Right cardiac atrium (tissue), 5 donors: Measurements from ENCODE around the gene ASB10. TPM values are rescaled to one million over a fixed set of nuclear protein-coding genes. Genes with fewer than 3 reads are reported as not detected.

Experiments
- ATAC-seq, 2 donors: fragments of 200-7000 bp; cut with Tn5 transposase; one replicate each; pipeline versions ENCODE4 v1.8.0 to v1.9.1; 2020; ENCODE audit warnings: moderate library complexity in 2 of 2, mild to moderate bottlenecking in 1 of 2
- DNase-seq, 3 donors: peaks; one replicate each; pipeline ENCODE4 v3.0.0-alpha.2; 2020
- H3K27ac ChIP-seq: one replicate; pipeline ENCODE4 v1.5.1; 2013; ENCODE audit warnings: mild to moderate bottlenecking, low read length, control low read depth, moderate library complexity
- H3K27me3 ChIP-seq: one replicate; pipeline ENCODE4 v1.6.1; 2013; ENCODE audit not compliant: control insufficient read depth, insufficient read depth
- H3K4me1 ChIP-seq: one replicate; pipeline ENCODE4 v1.6.1; 2013; ENCODE audit warnings: low read length; ENCODE audit not compliant: control insufficient read depth, insufficient read depth
- H3K4me3 ChIP-seq: one replicate; pipeline ENCODE4 v1.5.1; 2013; ENCODE audit warnings: low read length, control low read depth
- H3K9me3 ChIP-seq: one replicate; pipeline ENCODE4 v1.6.1; 2013; ENCODE audit warnings: low read length; ENCODE audit not compliant: control insufficient read depth
- WGBS: extraction: QIAGEN DNeasy Blood & Tissue Kit; methylation state at CpG from one replicate; pipeline ENCODE4 v1.1.7; 2013; 5-methylcytosine and 5-hydroxymethylcytosine counted together
- intact Hi-C, 4 donors: fragments of 100-400 bp; cut with DNase I; formaldehyde crosslinking; loops; one replicate each; pipeline versions ENCODE4 v1.11.0 to v1.14.0; 2022 to 2023
- polyA plus RNA-seq: library from polyadenylated mRNA; stranded (reverse); fragments of 200-250 nt; gene quantifications from one replicate; pipeline ENCODE4 v1.2.3, GENCODE V29; 2013
- total RNA-seq, 4 donors: library from RNA; stranded (reverse); fragmentation: NEBNext Ultra II Directional; extraction: Animal tissue kit (Norgen Biotek cat#: 25700); gene quantifications; one replicate each; pipeline ENCODE4 v1.2.1, GENCODE V29; 2021
- donor health status: healthy with polysubstance abuse.
- donor health status: DM: no; HTN: yes; CAD: no.
- donor health status: DM: no; HTN: no; CAD: no.
- donor health status: DM: no; HTN: yes; CAD: no; lungs with severe emphysema.
- donor health status: DM: yes; HTN: yes; CAD: no.

Gene ASB10
- total and polyA plus RNA-seq, 5 donors, result 4.5 to 21.0 (median 14.3) TPM

- no peaks in the 10 kb centered on the region for H3K27me3 ChIP-seq
- DNase-seq (peak in 1 of 3 donors; percentile 7), ATAC-seq (no peak)
- H3K9me3 ChIP-seq, result no peaks in the 10 kb centered on the region
- peaks cover 6% of the 10 kb centered on the region for H3K4me1 ChIP-seq
- intact Hi-C loops, result no loop called here
- WGBS, result 72% methylated on average over 10 of the region's 10 CpGs
- no peak overlapping the region for H3K27ac ChIP-seq
- H3K4me3 ChIP-seq, result peak overlapping the region; percentile 80
These were observed 41.2 kb upstream of the ASB10 start for GRCh38 chr7:151228024-151228866.

GRCh38 chr7:151226875-151227782 lies 40.1 kb upstream of the ASB10 start, which contains the start of gene ABCF2:
Gene ABCF2 (minus strand): TSS chr7:151227205. CDS start chr7:151226458, 747 bp downstream.
- H3K4me3 ChIP-seq, result peak within 1 kb of the TSS; percentile 83
- under 1% methylated on average over 68 of the region's 68 CpGs for WGBS
- DNase-seq (peak; percentile 99 to 100 (median 100)), ATAC-seq (peak; percentile 99)
- peaks cover 6% of the 10 kb centered on the region for H3K4me1 ChIP-seq
- intact Hi-C loops, result no loop called here
- peak within 1 kb of the TSS; percentile 87 for H3K27ac ChIP-seq
- H3K27me3 ChIP-seq, result no peaks in the 10 kb centered on the region
- H3K9me3 ChIP-seq, result no peaks in the 10 kb centered on the region

- H3K27me3 ChIP-seq, result no peaks in the 10 kb centered on the region
- no peaks in the 10 kb centered on the region for H3K9me3 ChIP-seq
- ATAC-seq, result peak in 1 of 2 donors; percentile 1
- no peak for DNase-seq
- H3K27ac ChIP-seq, result peak overlapping the region; percentile 65
- H3K4me1 ChIP-seq, result peaks cover 6% of the 10 kb centered on the region
- 2% methylated on average over 15 of the region's 15 CpGs for WGBS
- intact Hi-C loops, result no loop called here
- H3K4me3 ChIP-seq, result peak overlapping the region; percentile 83
These were observed 39.5 kb upstream of the ASB10 start for GRCh38 chr7:151226560-151226874.

GRCh38 chr7:151225948-151226510 lies 39.0 kb upstream of the ASB10 start:
- ATAC-seq (no peak), DNase-seq (peak in 1 of 3 donors; percentile 40)
- H3K9me3 ChIP-seq, result no peaks in the 10 kb centered on the region
- H3K27me3 ChIP-seq, result no peaks in the 10 kb centered on the region
- 56% methylated on average over 8 of the region's 8 CpGs for WGBS
- H3K4me3 ChIP-seq, result peak overlapping the region; percentile 83
- H3K4me1 ChIP-seq, result peaks cover 6% of the 10 kb centered on the region
- intact Hi-C loops, result no loop called here
- H3K27ac ChIP-seq, result no peak overlapping the region

GRCh38 chr7:151223728-151224127 lies 36.7 kb upstream of the ASB10 start:
- no peaks in the 10 kb centered on the region for H3K27me3 ChIP-seq
- H3K27ac ChIP-seq, result no peak overlapping the region
- H3K4me3 ChIP-seq, result no peak overlapping the region
- DNase-seq, result peak in 1 of 3 donors; percentile 16
- 92% methylated on average over 14 of the region's 14 CpGs for WGBS
- no peaks in the 10 kb centered on the region for H3K9me3 ChIP-seq
- intact Hi-C loops, result no loop called here
- peaks cover 6% of the 10 kb centered on the region for H3K4me1 ChIP-seq
- ATAC-seq, result no peak

GRCh38 chr7:151218170-151218569 lies 31.1 kb upstream of the ASB10 start:
- ATAC-seq, result no peak
- WGBS, result 93% methylated on average over 9 of the region's 9 CpGs
- no peaks in the 10 kb centered on the region for H3K27me3 ChIP-seq
- H3K27ac ChIP-seq, result no peak overlapping the region
- H3K4me1 ChIP-seq, result no peaks in the 10 kb centered on the region
- peak in 1 of 3 donors; percentile 34 for DNase-seq
- intact Hi-C loops, result no loop called here
- H3K9me3 ChIP-seq, result no peaks in the 10 kb centered on the region
- no peak overlapping the region for H3K4me3 ChIP-seq

- 94% methylated on average over 5 of the region's 5 CpGs for WGBS
- Histone ChIP-seq H3K27ac (no peak overlapping the region), H3K27me3 (no peaks in the 10 kb centered on the region), H3K9me3 (no peaks in the 10 kb centered on the region), H3K4me3 (no peak overlapping the region), H3K4me1 (no peaks in the 10 kb centered on the region)
- ATAC-seq (no peak), DNase-seq (no peak)
- intact Hi-C loops, result no loop called here
These were observed 28.3 kb upstream of the ASB10 start for GRCh38 chr7:151215396-151215795.

GRCh38 chr7:151213826-151214225 lies 26.8 kb upstream of the ASB10 start:
- intact Hi-C loops, result no loop called here
- no peak for ATAC-seq
- whole genome bisulfite sequencing, result 79% methylated on average over 3 of the region's 3 CpGs

GRCh38 chr7:151212626-151213025 lies 25.6 kb upstream of the ASB10 start:
- H3K27me3 ChIP-seq, result no peaks in the 10 kb centered on the region
- WGBS, result 80% methylated on average over 5 of the region's 5 CpGs
- no peak for ATAC-seq

More at GRCh38 chr7:151213826-151214225, 26.8 kb upstream of the ASB10 start:
- H3K4me3 ChIP-seq, result no peak overlapping the region
- no peaks in the 10 kb centered on the region for H3K4me1 ChIP-seq
- H3K27ac ChIP-seq, result no peak overlapping the region
- DNase-seq, result peak in 1 of 3 donors; percentile 0
- H3K27me3 ChIP-seq, result no peaks in the 10 kb centered on the region
- H3K9me3 ChIP-seq, result no peaks in the 10 kb centered on the region

GRCh38 chr7:151211155-151211772 lies 24.2 kb upstream of the ASB10 start:
- ATAC-seq (no peak), DNase-seq (peak in 1 of 3 donors; percentile 1)
- no peak overlapping the region for H3K27ac ChIP-seq
- intact Hi-C loops, result no loop called here
- H3K4me1 ChIP-seq, result no peaks in the 10 kb centered on the region
- 81% methylated on average over 3 of the region's 3 CpGs for WGBS
- no peaks in the 10 kb centered on the region for H3K9me3 ChIP-seq
- H3K4me3 ChIP-seq, result no peak overlapping the region
- no peaks in the 10 kb centered on the region for H3K27me3 ChIP-seq

More at GRCh38 chr7:151212626-151213025, 25.6 kb upstream of the ASB10 start:
- no peak for DNase-seq
- Histone ChIP-seq H3K27ac (no peak overlapping the region), H3K9me3 (no peaks in the 10 kb centered on the region), H3K4me3 (no peak overlapping the region), H3K4me1 (no peaks in the 10 kb centered on the region)
- intact Hi-C loops, result no loop called here
